GM23338 (cell line): ENCODE data around the gene TPO. TPM values are rescaled to one million over a fixed set of nuclear protein-coding genes. Genes with fewer than 3 reads are reported as not detected.

ENCODE experiments used
- ATAC-seq: fragments of 200-7000 bp; cut with Tn5 transposase; 3 replicates; pipeline ENCODE4 v1.9.1; 2020
- DNase-seq: peaks from one replicate; pipeline ENCODE4 v3.0.0-alpha.2; 2015; ENCODE audit warnings: low spot score
- H2AFZ ChIP-seq: fragments of 200-600 bp; sonication (generic); 2 replicates; pipeline ENCODE4 v1.8.0; 2016; ENCODE audit warnings: antibody characterized with exemption, mild to moderate bottlenecking, moderate library complexity
- H3F3A ChIP-seq: fragments of 200-600 bp; sonication (generic); replicated peaks from 2 replicates; pipeline ENCODE4 v1.8.0; 2017; ENCODE audit warnings: antibody characterized with exemption, mixed run types, low read depth
- H3K27ac ChIP-seq: fragments of 200-600 bp; sonication (generic); 2 replicates; pipeline ENCODE4 v1.6.1; 2016; ENCODE audit warnings: low read depth
- H3K27me3 ChIP-seq: fragments of 200-600 bp; sonication (generic); 2 replicates; pipeline ENCODE4 v1.8.0; 2016; ENCODE audit warnings: mild to moderate bottlenecking, mixed run types, moderate library complexity; ENCODE audit not compliant: insufficient read depth
- H3K36me3 ChIP-seq: fragments of 200-600 bp; sonication (generic); 2 replicates; pipeline ENCODE4 v1.8.0; 2016; ENCODE audit warnings: mild to moderate bottlenecking; ENCODE audit not compliant: insufficient read depth
- H3K4me1 ChIP-seq: fragments of 200-600 bp; sonication (generic); 2 replicates; pipeline ENCODE4 v1.8.0; 2016; ENCODE audit warnings: mild to moderate bottlenecking, moderate library complexity; ENCODE audit not compliant: insufficient read depth
- H3K4me2 ChIP-seq: fragments of 200-600 bp; sonication (generic); 2 replicates; pipeline ENCODE4 v1.7.1; 2017; ENCODE audit warnings: mixed run types
- H3K4me3 ChIP-seq: fragments of 200-600 bp; sonication (generic); 2 replicates; pipeline ENCODE4 v1.6.1; 2016; ENCODE audit warnings: mixed run types
- H3K79me2 ChIP-seq: fragments of 200-600 bp; sonication (generic); replicated peaks from 2 replicates; pipeline ENCODE4 v1.8.0; 2017; ENCODE audit warnings: mild to moderate bottlenecking; ENCODE audit not compliant: insufficient read depth
- H3K9me2 ChIP-seq: fragments of 200-600 bp; sonication (generic); 2 replicates; pipeline ENCODE4 v1.8.0; 2017; ENCODE audit not compliant: insufficient read depth
- H4K20me1 ChIP-seq: fragments of 200-600 bp; sonication (generic); replicated peaks from 2 replicates; pipeline ENCODE4 v1.8.0; 2017; ENCODE audit warnings: mild to moderate bottlenecking; ENCODE audit not compliant: insufficient read depth
- H3K27ac Mint-ChIP-seq: 2 replicates; pipeline ENCODE4 v1.8.0; 2020; ENCODE audit warnings: inconsistent platforms, mild to moderate bottlenecking, moderate library complexity, mixed read lengths
- H3K27me3 Mint-ChIP-seq: 3 replicates; pipeline ENCODE4 v1.8.0; 2022; ENCODE audit warnings: low read depth, mild to moderate bottlenecking, moderate library complexity, mixed read lengths, inconsistent platforms; ENCODE audit not compliant: insufficient read depth, poor library complexity
- H3K36me3 Mint-ChIP-seq: 3 replicates; pipeline ENCODE4 v1.8.0; 2021; ENCODE audit warnings: low read depth, mild to moderate bottlenecking, inconsistent platforms, moderate library complexity, mixed read lengths
- H3K4me1 Mint-ChIP-seq: 3 replicates; pipeline ENCODE4 v1.8.0; 2020; ENCODE audit warnings: mild to moderate bottlenecking, inconsistent platforms, mixed read lengths
- H3K4me3 Mint-ChIP-seq: 3 replicates; pipeline ENCODE4 v1.8.0; 2021; ENCODE audit warnings: moderate library complexity, mild to moderate bottlenecking, inconsistent platforms, mixed read lengths
- H3K9me3 Mint-ChIP-seq: 3 replicates; pipeline ENCODE4 v1.8.0; 2020; ENCODE audit warnings: moderate library complexity, mild to moderate bottlenecking, inconsistent platforms, mixed read lengths
- CTCF ChIP-seq, 2 experiments: fragments of 200-600 bp in 1 of 2; sonication (generic) in 1 of 2; conservative IDR thresholded peaks; 2 replicates each; pipeline versions ENCODE4 v1.5.1 to v1.6.1; 2016 to 2017; ENCODE audit warnings: antibody characterized with exemption in 2 of 2, low read depth in 2 of 2, mild to moderate bottlenecking in 2 of 2, moderate library complexity in 1 of 2
- ETS1 ChIP-seq: IDR thresholded peaks from 2 replicates; pipeline ENCODE4 v1.6.1; 2016; ENCODE audit warnings: antibody characterized with exemption
- EZH2 ChIP-seq: fragments of 200-600 bp; sonication (generic); IDR thresholded peaks from one replicate; pipeline ENCODE4 v1.8.0; 2017; ENCODE audit warnings: antibody characterized with exemption, mild to moderate bottlenecking, low read depth; ENCODE audit not compliant: unreplicated experiment
- EZH2phosphoT487 ChIP-seq: fragments of 200-600 bp; sonication (generic); IDR thresholded peaks from one replicate; pipeline ENCODE4 v1.8.1; 2018; ENCODE audit warnings: antibody characterized with exemption; ENCODE audit not compliant: unreplicated experiment
- NANOG ChIP-seq: IDR thresholded peaks from 2 replicates; pipeline ENCODE4 v1.6.1; 2016; ENCODE audit warnings: antibody characterized with exemption, borderline replicate concordance
- REST ChIP-seq: IDR thresholded peaks from one replicate; pipeline ENCODE4 v1.6.1; 2018; ENCODE audit warnings: antibody characterized with exemption; ENCODE audit not compliant: unreplicated experiment
- ZNF114 ChIP-seq: fragments of 250-450 bp; sonication (Bioruptor Pico); IDR thresholded peaks from 2 replicates; pipeline ENCODE4 v1.5.0; 2020; ENCODE audit warnings: mild to moderate bottlenecking, moderate library complexity
- ZNF462 ChIP-seq: fragments of 250-450 bp; sonication (Bioruptor Pico); IDR thresholded peaks from 2 replicates; pipeline ENCODE4 v1.5.0; 2020; ENCODE audit warnings: mild to moderate bottlenecking, moderate library complexity
- polyA plus RNA-seq: library from polyadenylated mRNA; unstranded; fragments of >200 nt; fragmentation: Nextera tagmentation; extraction: Ambion mirVana; gene quantifications from 2 replicates; pipeline ENCODE4 v1.2.1, GENCODE V29; 2016
- total RNA-seq: library from RNA; depleted of rRNA; stranded (reverse); fragments of >200 nt; shearing (Covaris generic); gene quantifications from 2 replicates; pipeline ENCODE4 v1.2.3, GENCODE V29; 2014

Gene TPO
- total and polyA plus RNA-seq, 2 experiments from 2014 or later = 0.74 TPM; not detected in 1

GRCh38 chr2:1510176-1510575, 96.9 kb downstream of the TPO start (continued):
- no peak for TF ChIP-seq ZNF462 (CRISPR knock-in tag)
- no peak for TF ChIP-seq REST

GRCh38 chr2:1511455-1511854, 98.2 kb downstream of the TPO start:
- H2AFZ ChIP-seq = no peak overlapping the region
- no peaks in the 10 kb centered on the region for H3K4me1 ChIP-seq
- no peaks in the 10 kb centered on the region; the same call in 2 of the 3 replicates for H3K9me3 Mint-ChIP-seq
- H3K27ac ChIP-seq = no peak overlapping the region
- DNase-seq (no peak), ATAC-seq (no peak)
- no peaks in the 10 kb centered on the region for H3K27me3 ChIP-seq
- H3K4me1 Mint-ChIP-seq = peaks cover 15% of the 10 kb centered on the region
- H3K27me3 Mint-ChIP-seq = peaks cover 8% of the 10 kb centered on the region
- no peaks in the 10 kb centered on the region for H3K36me3 ChIP-seq
- H4K20me1 ChIP-seq = no peaks in the 10 kb centered on the region
- no peak overlapping the region for H3K4me3 Mint-ChIP-seq
- no peak overlapping the region for H3K4me3 ChIP-seq
- no peaks in the 10 kb centered on the region for H3K9me2 ChIP-seq
- no peak overlapping the region for H3K27ac Mint-ChIP-seq
- no peak overlapping the region for H3K4me2 ChIP-seq
- no peaks in the 10 kb centered on the region for H3K79me2 ChIP-seq
- no peaks in the 10 kb centered on the region for H3F3A ChIP-seq
- H3K36me3 Mint-ChIP-seq = no peaks in the 10 kb centered on the region
- TF ChIP-seq CTCF (conservative IDR thresholded peaks at IDR 0.05; ENCODE audit: low read depth in 2 of 2) (no peak), ETS1 (no peak), REST (no peak), EZH2 (no peak), ZNF114 (CRISPR knock-in tag) (no peak), NANOG (no peak), EZH2phosphoT487 (no peak)
